K562 (cell line): ENCODE measurements around the gene PLEKHH2. TPM values are rescaled to one million over a fixed set of nuclear protein-coding genes. Genes with fewer than 3 reads are reported as not detected.

Source experiments
- ATAC-seq: fragments of 200-7000 bp; cut with Tn5 transposase; 3 replicates; pipeline ENCODE4 v1.9.1; 2020; ENCODE audit warnings: moderate library complexity
- BruUV-seq: library from RNA; stranded (reverse); fragments of 400-500 nt; replicated peaks from 2 replicates; lab custom pipeline; 2021; lab: Mats Ljungman, UMichigan
- CTCF ChIA-PET: fragments of 300-600 bp; formaldehyde crosslinking; extraction: SDS; loops from one replicate; lab custom pipeline; 2021; ENCODE audit warnings: low intra/inter-chr PET ratio; lab: Yijun Ruan, JAX
- POLR2A ChIA-PET: fragments of 300-600, 350-650 bp; sonication (Branson Sonifier 250); formaldehyde crosslinking; extraction: SDS; loops from one replicate; lab custom pipeline; 2021; ENCODE audit warnings: antibody characterized with exemption, inconsistent platforms; lab: Yijun Ruan, JAX
- DNase-seq, 4 experiments: peaks; one replicate each; pipeline versions ENCODE4 v3.0.0 to v3.0.0-alpha.2; 2011 to 2018; ENCODE audit warnings: low spot score in 3 of 4, mixed read lengths in 3 of 4; ENCODE audit errors: extremely low read depth in 1 of 4
- FAIRE-seq: peaks from 2 replicates; lab custom pipeline; 2011; peaks lifted over from hg19 to GRCh38; lab: Jason Lieb, UNC
- H2AFZ ChIP-seq: 2 replicates; pipeline ENCODE4 v1.6.0; 2011; ENCODE audit warnings: low read depth, low read length, control low read depth, inconsistent platforms
- H3K27ac ChIP-seq: fragments of 200-600 bp; 3 replicates; pipeline ENCODE4 v1.8.0; 2011; ENCODE audit warnings: low read depth, mild to moderate bottlenecking, control low read depth, inconsistent platforms, low read length, moderate library complexity, mixed read lengths; ENCODE audit errors: extremely low read depth
- H3K27me3 ChIP-seq, 2 experiments: fragments of 300-600 bp in 1 of 2; 2 replicates in 1 of 2; 3 replicates in 1 of 2; pipeline versions ENCODE4 v1.6.0 to v1.8.0; 2011; ENCODE audit warnings: inconsistent platforms in 2 of 2, low read length in 2 of 2, mild to moderate bottlenecking in 1 of 2, mixed read lengths in 1 of 2, moderate library complexity in 1 of 2; ENCODE audit not compliant: control insufficient read depth in 2 of 2, insufficient read depth in 2 of 2
- H3K36me3 ChIP-seq: fragments of 300-600 bp; 3 replicates; pipeline ENCODE4 v1.8.0; 2011; ENCODE audit warnings: mild to moderate bottlenecking, low read length, inconsistent platforms; ENCODE audit not compliant: control insufficient read depth, insufficient read depth
- H3K4me1 ChIP-seq, 2 experiments: fragments of 200-600 bp in 1 of 2; replicated peaks in 1 of 2; 2 replicates in 1 of 2; 3 replicates in 1 of 2; pipeline versions ENCODE4 v1.5.1 to v1.8.0; 2011; ENCODE audit warnings: inconsistent platforms in 2 of 2, low read length in 2 of 2, mild to moderate bottlenecking in 1 of 2, mixed read lengths in 1 of 2, moderate library complexity in 1 of 2; ENCODE audit not compliant: control insufficient read depth in 2 of 2, insufficient read depth in 2 of 2
- H3K4me2 ChIP-seq: 2 replicates; pipeline ENCODE4 v1.6.1; 2011; ENCODE audit warnings: low read length, control low read depth, inconsistent platforms, mixed read lengths; ENCODE audit not compliant: insufficient read depth
- H3K4me3 ChIP-seq: fragments of 200-600 bp; sonication (generic), shearing (Covaris generic); 2 replicates; pipeline ENCODE4 v1.5.1; 2016; ENCODE audit warnings: control low read depth, inconsistent platforms
- H3K79me2 ChIP-seq: fragments of 200-600 bp; 3 replicates; pipeline ENCODE4 v1.8.0; 2011; ENCODE audit warnings: low read length, inconsistent platforms; ENCODE audit not compliant: control insufficient read depth, insufficient read depth
- H3K9ac ChIP-seq, 2 experiments: 2 replicates each; pipeline versions ENCODE4 v1.6.0 to v1.6.1; 2011; ENCODE audit warnings: low read depth in 2 of 2, low read length in 2 of 2, control low read depth in 1 of 2, inconsistent platforms in 1 of 2, mild to moderate bottlenecking in 1 of 2, mixed read lengths in 1 of 2; ENCODE audit not compliant: insufficient read depth in 1 of 2
- H3K9me1 ChIP-seq: one replicate; pipeline ENCODE4 v1.6.0; 2011; ENCODE audit warnings: inconsistent platforms, mild to moderate bottlenecking, low read length, moderate library complexity; ENCODE audit not compliant: control insufficient read depth, insufficient read depth
- H3K9me3 ChIP-seq: replicated peaks from 2 replicates; pipeline ENCODE4 v1.5.1; 2011; ENCODE audit warnings: low read depth, low read length, inconsistent platforms; ENCODE audit not compliant: control insufficient read depth, insufficient read depth
- H4K20me1 ChIP-seq: replicated peaks from 2 replicates; pipeline ENCODE4 v1.6.1; 2011; ENCODE audit warnings: low read length, inconsistent platforms, mixed read lengths; ENCODE audit not compliant: control insufficient read depth, insufficient read depth
- BDP1 ChIP-seq: IDR thresholded peaks from 3 replicates; pipeline ENCODE4 v1.6.1; 2011; ENCODE audit not compliant: insufficient read length, insufficient read depth
- CBX1 ChIP-seq: sonication (generic); IDR thresholded peaks from 2 replicates; pipeline ENCODE4 v1.6.1; 2016; ENCODE audit warnings: antibody characterized with exemption, low read depth, mild to moderate bottlenecking
- DMBX1 ChIP-seq: fragments of 250-450 bp; sonication (Bioruptor Pico); IDR thresholded peaks from 2 replicates; pipeline ENCODE4 v1.8.0; 2022; ENCODE audit warnings: inconsistent platforms, mild to moderate bottlenecking, moderate library complexity, borderline replicate concordance
- DNMT1 ChIP-seq: fragments of 450-650 bp; IDR thresholded peaks from 2 replicates; pipeline ENCODE4 v1.6.1; 2016; ENCODE audit warnings: antibody characterized with exemption, mild to moderate bottlenecking
- HNRNPUL1 ChIP-seq: fragments of 200-400 bp; formaldehyde crosslinking; IDR thresholded peaks from 2 replicates; pipeline ENCODE4 v1.6.1; 2017; ENCODE audit warnings: low read length
- KLF1 ChIP-seq: fragments of 450-650 bp; IDR thresholded peaks from 2 replicates; pipeline ENCODE4 v1.6.1; 2016; ENCODE audit warnings: missing genetic modification characterization, missing compliant biosample characterization
- RBBP5 ChIP-seq: fragments of 200-600 bp; sonication (generic); IDR thresholded peaks from 2 replicates; pipeline ENCODE4 v1.6.1; 2012; ENCODE audit warnings: borderline replicate concordance, mild to moderate bottlenecking, low read length, control low read depth, inconsistent platforms; ENCODE audit not compliant: insufficient read depth, poor library complexity, severe bottlenecking
- RBM14 ChIP-seq: fragments of 200-400 bp; formaldehyde crosslinking; IDR thresholded peaks from 2 replicates; pipeline ENCODE4 v1.6.1; 2018; ENCODE audit warnings: low read depth, mild to moderate bottlenecking, low read length, moderate library complexity, borderline replicate concordance; ENCODE audit not compliant: insufficient read depth
- RBM17 ChIP-seq: fragments of 200-400 bp; formaldehyde crosslinking; IDR thresholded peaks from 2 replicates; pipeline ENCODE4 v1.6.1; 2017; ENCODE audit warnings: low read depth, mild to moderate bottlenecking, low read length, borderline replicate concordance
- TGIF2 ChIP-seq: sonication (generic); formaldehyde crosslinking; IDR thresholded peaks from 2 replicates; pipeline ENCODE4 v1.8.1; 2022; ENCODE audit warnings: mild to moderate bottlenecking, missing genetic modification reagents, moderate library complexity
- VEZF1 ChIP-seq: fragments of 200-800 bp; sonication (Bioruptor generic); IDR thresholded peaks from 2 replicates; pipeline ENCODE4 v1.6.1; 2017; ENCODE audit warnings: missing genetic modification characterization, missing compliant biosample characterization
- ZNF165 ChIP-seq: fragments of 250-450 bp; sonication (Bioruptor Pico); IDR thresholded peaks from 2 replicates; pipeline ENCODE4 v1.4.0; 2020; ENCODE audit warnings: borderline replicate concordance
- ZNF778 ChIP-seq: fragments of 450-650 bp; formaldehyde crosslinking; IDR thresholded peaks from 2 replicates; pipeline ENCODE4 v1.4.0; 2020; ENCODE audit warnings: mild to moderate bottlenecking, moderate library complexity
- WGBS: fragments of 100-300 bp; shearing (Covaris generic); methylation state at CpG from one replicate; pipeline ENCODE4 v1.1.6; 2016; ENCODE audit warnings: low coverage, mixed read lengths; ENCODE audit not compliant: insufficient coverage; ENCODE audit errors: missing lambda C conversion rate; 5-methylcytosine and 5-hydroxymethylcytosine counted together
- in situ Hi-C: fragments of 300-500 bp; cut with MboI; formaldehyde crosslinking; loops from 4 replicates; pipeline ENCODE4 v1.15.0; 2018; ENCODE audit warnings: inconsistent platforms, mixed read lengths
- intact Hi-C: fragments of 100-400 bp; cut with micrococcal nuclease; formaldehyde crosslinking; loops from 2 replicates; pipeline ENCODE4 v1.14.2; 2022
- polyA plus RNA-seq, 8 experiments: library from polyadenylated mRNA; depleted of rRNA in 4 of 8; stranded (reverse) in 5 of 8; unstranded in 3 of 8; fragments of >200 nt; fragmentation: Nextera tagmentation in 2 of 8; fragmentation: Illumina TruSeq in 1 of 8; extraction: Ambion mirVana in 2 of 8; extraction: Trizol in 1 of 8; gene quantifications; 2 replicates each; pipeline versions ENCODE4 v1.2.1 to v1.2.3, GENCODE V29; 2011 to 2014; ENCODE audit warnings: inconsistent platforms in 1 of 8, missing spikeins in 1 of 8
- total RNA-seq, 7 experiments: library from RNA; depleted of rRNA in 6 of 7; stranded (reverse); fragments of >200 nt in 6 of 7; fragmentation: Illumina TruSeq in 2 of 7; extraction: Trizol in 2 of 7; gene quantifications; 2 replicates each; pipeline versions ENCODE4 v1.2.1 to v1.2.3, GENCODE V29; 2011 to 2021; ENCODE audit warnings: low replicate concordance in 1 of 7

PLEKHH2 gene
- total and polyA plus RNA-seq, 9 of the 15 experiments (the other 6 are each of a cell fraction or from before 2014, with no cell fraction given) = 0.77 to 13.5 (median 2.7) TPM

- intact Hi-C loops = loop anchor here (10.0 kb wide), 1 partner anchor 143 kb away; the partner anchor contains the start of gene PLEKHH2
- no peak for ATAC-seq
- Histone ChIP-seq H3K4me2 (no peak overlapping the region), H3K9me1 (no peaks in the 10 kb centered on the region), H3K9ac (no peak overlapping the region), H4K20me1 (no peaks in the 10 kb centered on the region), H3K27ac (no peak overlapping the region)
- 91% methylated on average over 8 of the region's 8 CpGs for WGBS
- no TSS peak for BruUV-seq
- POLR2A ChIA-PET = interaction anchor here (0.6 kb wide), 1 partner anchor 29 kb away, joined by 3 read pairs; no protein-coding TSS in a partner anchor
- no peak for TF ChIP-seq RBM17
- no peak for TF ChIP-seq VEZF1 (CRISPR knock-in tag)
- no peak for TF ChIP-seq RBM14
- no peak for TF ChIP-seq RBBP5
- no peak for TF ChIP-seq TGIF2
- TF ChIP-seq HNRNPUL1 = no peak
- TF ChIP-seq DMBX1 (CRISPR knock-in tag) = no peak
- no peak for TF ChIP-seq BDP1
- TF ChIP-seq ZNF165 (CRISPR knock-in tag) = no peak
- no peak for TF ChIP-seq KLF1
- no peak for TF ChIP-seq ZNF778 (CRISPR knock-in tag)
- TF ChIP-seq DNMT1 = no peak
- no peak for TF ChIP-seq CBX1
- TF ChIP-seq, all 486 proteins: peak for 0
- DNase-seq (no peak), FAIRE-seq (no peak)
- 0 out of 3 replicates have a peak, but pooled peaks cover 5% of the 10 kb centered on the region for H3K36me3 ChIP-seq
- CTCF ChIA-PET = no interaction called here
- no peak overlapping the region for H3K4me3 ChIP-seq
- peaks cover 9% of the 10 kb centered on the region; the same call in 1 of the 3 replicates for H3K79me2 ChIP-seq
- no peak overlapping the region for H2AFZ ChIP-seq
- H3K27me3 ChIP-seq = no peaks in the 10 kb centered on the region
- peaks cover 0 to 2% of the 10 kb centered on the region in 2 experiments; a peak in 2 of 5 replicates for H3K4me1 ChIP-seq
- no peaks in the 10 kb centered on the region for H3K9me3 ChIP-seq
- in situ Hi-C loops = no loop called here
These were observed 140.4 kb downstream of the PLEKHH2 start for GRCh38 chr2:43777306-43777926.
